Measurements from ENCODE around the gene CDH5.

DNA sequence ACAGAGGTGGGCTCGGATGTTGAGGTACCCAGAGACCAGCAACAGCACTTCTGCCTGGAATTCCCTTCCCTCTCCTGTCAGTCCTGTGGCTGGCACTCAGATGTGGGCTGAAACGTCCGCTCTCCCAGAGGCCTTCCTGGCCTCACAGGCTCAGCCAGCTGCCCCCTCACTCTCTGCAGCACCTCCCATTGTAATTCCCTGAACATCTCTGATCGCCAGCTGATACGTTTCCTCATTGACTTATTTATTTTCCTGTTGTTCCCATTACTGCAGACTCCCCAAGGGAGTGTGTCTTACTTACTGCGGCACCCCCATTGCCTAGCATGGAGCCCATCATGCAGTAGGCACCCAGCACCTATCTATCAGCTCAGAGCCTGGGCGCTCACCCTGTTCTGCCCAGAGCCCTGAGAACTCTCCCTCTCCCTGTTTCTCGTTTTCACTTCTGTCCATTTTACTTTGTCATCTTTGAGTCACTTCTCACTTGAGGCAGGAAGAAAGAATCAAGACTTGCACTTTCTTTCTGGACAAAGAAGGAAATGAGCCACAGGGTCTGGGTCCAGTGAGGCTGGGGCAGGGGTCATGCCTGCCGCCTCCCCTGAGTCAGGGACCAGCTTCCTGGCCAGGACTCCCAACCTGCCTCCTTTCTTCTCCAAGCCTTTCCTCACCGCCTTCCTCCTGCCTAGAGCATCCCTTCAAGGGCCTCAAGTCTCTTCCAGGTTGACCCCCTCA is 10.2 kb downstream of the CDH5 start:
- TF ChIP-seq, protein P1, sequence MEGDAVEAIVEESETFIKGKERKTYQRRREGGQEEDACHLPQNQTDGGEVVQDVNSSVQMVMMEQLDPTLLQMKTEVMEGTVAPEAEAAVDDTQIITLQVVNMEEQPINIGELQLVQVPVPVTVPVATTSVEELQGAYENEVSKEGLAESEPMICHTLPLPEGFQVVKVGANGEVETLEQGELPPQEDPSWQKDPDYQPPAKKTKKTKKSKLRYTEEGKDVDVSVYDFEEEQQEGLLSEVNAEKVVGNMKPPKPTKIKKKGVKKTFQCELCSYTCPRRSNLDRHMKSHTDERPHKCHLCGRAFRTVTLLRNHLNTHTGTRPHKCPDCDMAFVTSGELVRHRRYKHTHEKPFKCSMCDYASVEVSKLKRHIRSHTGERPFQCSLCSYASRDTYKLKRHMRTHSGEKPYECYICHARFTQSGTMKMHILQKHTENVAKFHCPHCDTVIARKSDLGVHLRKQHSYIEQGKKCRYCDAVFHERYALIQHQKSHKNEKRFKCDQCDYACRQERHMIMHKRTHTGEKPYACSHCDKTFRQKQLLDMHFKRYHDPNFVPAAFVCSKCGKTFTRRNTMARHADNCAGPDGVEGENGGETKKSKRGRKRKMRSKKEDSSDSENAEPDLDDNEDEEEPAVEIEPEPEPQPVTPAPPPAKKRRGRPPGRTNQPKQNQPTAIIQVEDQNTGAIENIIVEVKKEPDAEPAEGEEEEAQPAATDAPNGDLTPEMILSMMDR (IDR thresholded peaks at IDR 0.05), result no peak
- no peak for TF ChIP-seq POLR2AphosphoS5 (IDR thresholded peaks at IDR 0.05)
- no peak for TF ChIP-seq POLR2A (IDR thresholded peaks at IDR 0.05)

All from transverse colon (tissue), 4 donors.